ENCODE results near the gene SCTR. TPM values are rescaled to one million over a fixed set of nuclear protein-coding genes. Genes with fewer than 3 reads are reported as not detected.

SCTR gene
- total and polyA plus RNA-seq, 2 of the 8 experiments (the other 6 are each of a cell fraction or from before 2014, with no cell fraction given) = 0.15 TPM; not detected in 1

DNA sequence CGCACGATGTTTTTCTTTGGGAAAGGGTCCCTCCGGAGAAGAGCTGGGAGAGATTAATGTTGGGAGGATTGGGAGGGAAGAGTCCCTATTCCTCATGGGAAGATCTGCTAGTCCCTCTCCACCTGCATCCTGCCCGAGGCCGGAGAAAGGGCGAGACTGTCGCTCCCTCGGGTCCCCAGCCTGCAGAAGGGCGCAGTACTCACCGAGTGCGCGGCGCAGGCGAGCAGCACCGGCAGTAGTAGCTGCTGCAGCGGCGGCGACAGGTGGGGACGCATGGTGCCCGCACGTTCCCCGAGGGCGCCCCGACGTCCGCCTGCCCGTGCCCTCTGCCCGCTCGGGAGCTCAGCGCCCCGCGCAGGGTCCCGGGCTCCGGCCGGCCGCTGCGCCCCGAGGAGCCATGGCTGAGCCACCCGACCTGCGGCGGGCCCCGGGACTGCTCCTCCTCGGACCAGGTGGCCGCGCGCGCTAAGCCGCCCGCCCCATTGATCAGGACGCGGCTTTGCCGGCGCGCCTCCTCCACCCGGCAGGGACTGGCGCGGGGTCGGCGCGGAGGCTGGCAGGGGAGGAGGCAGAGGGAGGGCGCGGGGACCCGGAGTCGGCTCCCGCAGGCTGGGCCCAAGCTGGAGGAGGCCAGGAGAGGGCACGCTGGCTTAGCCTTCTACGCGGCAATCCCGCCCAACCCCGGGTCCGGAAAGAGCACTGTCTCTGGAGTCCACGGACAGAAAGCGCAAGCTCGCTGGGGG lies at the start of gene SCTR (continued):
- no peak for TF ChIP-seq GABPA (IDR thresholded peaks at IDR 0.05; ENCODE audit: borderline replicate concordance, insufficient read depth, low read length)
- TF ChIP-seq TAF7 (optimal IDR thresholded peaks at IDR 0.05; ENCODE audit: borderline replicate concordance, low read depth, low read length) = no peak
- TF ChIP-seq, protein P1, sequence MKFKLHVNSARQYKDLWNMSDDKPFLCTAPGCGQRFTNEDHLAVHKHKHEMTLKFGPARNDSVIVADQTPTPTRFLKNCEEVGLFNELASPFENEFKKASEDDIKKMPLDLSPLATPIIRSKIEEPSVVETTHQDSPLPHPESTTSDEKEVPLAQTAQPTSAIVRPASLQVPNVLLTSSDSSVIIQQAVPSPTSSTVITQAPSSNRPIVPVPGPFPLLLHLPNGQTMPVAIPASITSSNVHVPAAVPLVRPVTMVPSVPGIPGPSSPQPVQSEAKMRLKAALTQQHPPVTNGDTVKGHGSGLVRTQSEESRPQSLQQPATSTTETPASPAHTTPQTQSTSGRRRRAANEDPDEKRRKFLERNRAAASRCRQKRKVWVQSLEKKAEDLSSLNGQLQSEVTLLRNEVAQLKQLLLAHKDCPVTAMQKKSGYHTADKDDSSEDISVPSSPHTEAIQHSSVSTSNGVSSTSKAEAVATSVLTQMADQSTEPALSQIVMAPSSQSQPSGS (IDR thresholded peaks at IDR 0.05; ENCODE audit: low read length) = no peak
- no peak for TF ChIP-seq JUND (IDR thresholded peaks at IDR 0.05; ENCODE audit: low read length)
- TF ChIP-seq CBX8 (IDR thresholded peaks at IDR 0.05; ENCODE audit: borderline replicate concordance, low read depth, low read length) = no peak
- TF ChIP-seq BCL11A (IDR thresholded peaks at IDR 0.05; ENCODE audit: low read depth in 2 of 2, low read length in 2 of 2) = no peak
- TF ChIP-seq SP2 (IDR thresholded peaks at IDR 0.05; ENCODE audit: low read length) = no peak
- TF ChIP-seq BRCA1 (IDR thresholded peaks at IDR 0.05; ENCODE audit: low read depth, low read length) = no peak
- no peak for TF ChIP-seq CTBP2 (IDR thresholded peaks at IDR 0.05; ENCODE audit: borderline replicate concordance, insufficient read depth, insufficient read length, low read length)
- TF ChIP-seq, protein P2, sequence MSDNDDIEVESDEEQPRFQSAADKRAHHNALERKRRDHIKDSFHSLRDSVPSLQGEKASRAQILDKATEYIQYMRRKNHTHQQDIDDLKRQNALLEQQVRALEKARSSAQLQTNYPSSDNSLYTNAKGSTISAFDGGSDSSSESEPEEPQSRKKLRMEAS (IDR thresholded peaks at IDR 0.05) = peak; percentile 89
- no peak for TF ChIP-seq SP4 (IDR thresholded peaks at IDR 0.05; ENCODE audit: low read length)
- no peak for TF ChIP-seq ATF3 (IDR thresholded peaks at IDR 0.05; ENCODE audit: insufficient read depth, low read depth, low read length)
- peak; percentile 34; the same call in 1 of the 2 replicates for TF ChIP-seq RBBP5 (IDR thresholded peaks at IDR 0.05; ENCODE audit: borderline replicate concordance, low read depth, low read length)
- TF ChIP-seq KDM4A (IDR thresholded peaks at IDR 0.05; ENCODE audit: low read depth, low read length, severe bottlenecking) = peak; percentile 94
- TF ChIP-seq PHF8 (conservative IDR thresholded peaks at IDR 0.05; ENCODE audit: low read depth, low read length) = no peak

All from H1 (cell line).